Fibroblast of lung (primary cell): ENCODE results near the gene MS4A10.

ENCODE experiments used
- CTCF ChIP-seq, 2 donors: IDR thresholded peaks in 1 of 2; conservative IDR thresholded peaks in 1 of 2; 1 replicate in 1 of 2; 2 replicates in 1 of 2; pipeline ENCODE4 v1.5.1; 2011 to 2012; ENCODE audit warnings: low read length in 2 of 2, control low read depth in 1 of 2, inconsistent platforms in 1 of 2, low read depth in 1 of 2, mild to moderate bottlenecking in 1 of 2
- EZH2 ChIP-seq: IDR thresholded peaks from 2 replicates; pipeline ENCODE4 v1.5.1; 2012; ENCODE audit warnings: low read length, control low read depth, mild to moderate bottlenecking; ENCODE audit errors: missing control alignments

- TF ChIP-seq CTCF (conservative IDR thresholded peaks at IDR 0.05 in 1 of 2, IDR thresholded peaks at IDR 0.05 in 1 of 2; ENCODE audit: low read depth in 1 of 2, low read length in 2 of 2), result no peak
- TF ChIP-seq EZH2, result no peak
Measured at GRCh38 chr11:60757231-60757800, 27.8 kb upstream of the MS4A10 start.
